ENCODE data around the gene GATA5. TPM values are rescaled to one million over a fixed set of nuclear protein-coding genes. Genes with fewer than 3 reads are reported as not detected.
"Not testable (repeated sequence)": the region's sequence is repeated elsewhere in the genome, so short reads cannot be mapped to it uniquely, and the experiment has no call there.

GATA5 gene
- total RNA-seq, 1 donor from 2014 or later = 0.48 TPM

DNA sequence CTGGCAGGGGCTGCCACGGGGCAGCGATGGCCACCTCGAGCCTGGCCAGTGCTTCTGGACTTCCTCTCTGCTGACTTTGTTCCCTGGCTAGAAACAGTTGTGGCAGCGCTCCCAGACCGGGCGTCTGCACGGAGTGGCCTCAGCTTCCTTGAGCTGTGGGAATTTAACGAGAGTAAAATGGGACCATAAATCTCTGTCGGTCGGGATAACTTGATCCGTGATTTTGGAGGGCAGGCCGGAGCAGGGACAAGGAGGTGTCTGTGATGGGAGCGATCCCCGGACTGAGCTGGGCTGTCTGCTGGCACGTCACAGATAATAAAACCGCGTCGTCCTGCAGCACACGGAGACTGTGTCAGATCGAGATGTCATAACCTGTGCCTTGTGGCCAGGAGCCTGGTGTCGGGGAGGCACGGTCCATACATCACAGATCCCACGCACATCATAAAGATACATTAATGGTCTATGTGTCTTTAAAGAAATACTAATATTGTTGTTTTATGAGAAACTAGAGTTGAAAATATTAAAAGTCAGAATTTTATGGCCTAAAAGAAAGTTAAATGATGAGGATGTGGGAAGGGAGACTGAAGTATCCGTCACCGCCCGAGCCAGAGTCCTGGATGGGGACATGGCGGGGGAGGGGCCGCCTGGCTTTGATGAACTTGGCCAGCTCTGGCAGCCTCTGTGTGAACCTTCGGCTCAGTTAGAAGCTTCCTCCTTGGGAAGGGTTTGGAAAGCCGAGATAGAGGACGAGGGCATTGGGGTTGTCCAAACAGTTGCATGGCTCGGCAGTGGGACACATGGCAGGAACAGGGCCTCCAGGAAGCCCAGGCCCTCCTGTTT is 41.9 kb downstream of the GATA5 start:
- peak; percentile 84 for DNase-seq (ENCODE audit: low spot score)

DNA sequence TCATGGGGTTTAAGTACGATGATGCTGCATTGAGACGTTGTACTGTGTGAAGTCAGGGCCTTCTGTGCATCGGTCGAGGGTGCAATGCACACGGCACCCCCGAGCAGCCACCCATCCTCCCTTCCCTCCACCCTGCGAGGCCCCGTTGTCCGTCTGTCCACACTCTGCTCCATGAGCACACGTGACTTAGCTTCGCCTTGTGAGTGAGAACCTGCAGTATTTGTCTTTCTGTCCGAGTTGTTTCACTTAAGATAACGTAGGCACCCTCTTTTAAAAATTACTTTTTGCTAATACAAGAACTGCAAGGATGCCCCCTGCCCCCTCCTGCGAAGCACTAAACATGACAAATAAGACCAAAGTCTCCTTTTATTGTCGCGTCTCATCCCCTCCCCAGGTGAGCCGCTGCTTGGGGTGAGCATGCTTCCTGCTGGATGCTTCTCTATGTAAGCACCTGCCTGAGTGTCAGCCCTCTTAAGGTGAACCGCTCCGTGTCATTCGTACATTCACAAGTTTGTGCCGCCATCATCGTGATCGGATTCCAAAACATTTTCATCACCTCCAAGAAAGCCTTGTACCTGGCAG is 44.8 kb downstream of the GATA5 start:
- no peak for DNase-seq (ENCODE audit: low spot score)

DNA sequence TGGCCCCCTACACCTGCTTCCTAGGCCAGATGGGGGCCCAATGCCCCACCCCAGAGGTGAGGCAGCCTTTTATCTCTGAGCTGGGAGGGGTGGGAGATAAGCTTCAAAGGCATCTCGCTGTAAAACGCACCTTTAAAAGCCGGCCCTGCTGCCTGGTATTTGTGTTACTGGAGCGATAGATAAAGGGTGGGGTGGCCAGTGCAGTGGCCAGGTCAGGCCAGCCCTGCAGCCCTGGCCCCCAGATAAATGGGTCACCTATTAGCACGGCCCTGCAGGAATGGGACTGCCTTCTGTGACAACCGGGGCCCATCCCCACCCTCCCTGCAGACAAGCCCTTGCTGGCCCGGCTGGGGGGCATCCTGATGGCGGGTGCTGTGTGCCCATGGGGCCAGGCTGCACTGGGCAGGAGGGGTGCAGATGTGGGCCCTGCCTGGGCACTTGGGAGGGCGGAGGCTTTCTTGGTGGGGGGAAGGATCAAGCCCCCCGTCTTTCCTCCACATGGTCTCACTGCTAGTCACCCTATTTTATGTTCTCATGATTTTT is 45.4 kb downstream of the GATA5 start:
- no peak for DNase-seq (ENCODE audit: low spot score)

DNA sequence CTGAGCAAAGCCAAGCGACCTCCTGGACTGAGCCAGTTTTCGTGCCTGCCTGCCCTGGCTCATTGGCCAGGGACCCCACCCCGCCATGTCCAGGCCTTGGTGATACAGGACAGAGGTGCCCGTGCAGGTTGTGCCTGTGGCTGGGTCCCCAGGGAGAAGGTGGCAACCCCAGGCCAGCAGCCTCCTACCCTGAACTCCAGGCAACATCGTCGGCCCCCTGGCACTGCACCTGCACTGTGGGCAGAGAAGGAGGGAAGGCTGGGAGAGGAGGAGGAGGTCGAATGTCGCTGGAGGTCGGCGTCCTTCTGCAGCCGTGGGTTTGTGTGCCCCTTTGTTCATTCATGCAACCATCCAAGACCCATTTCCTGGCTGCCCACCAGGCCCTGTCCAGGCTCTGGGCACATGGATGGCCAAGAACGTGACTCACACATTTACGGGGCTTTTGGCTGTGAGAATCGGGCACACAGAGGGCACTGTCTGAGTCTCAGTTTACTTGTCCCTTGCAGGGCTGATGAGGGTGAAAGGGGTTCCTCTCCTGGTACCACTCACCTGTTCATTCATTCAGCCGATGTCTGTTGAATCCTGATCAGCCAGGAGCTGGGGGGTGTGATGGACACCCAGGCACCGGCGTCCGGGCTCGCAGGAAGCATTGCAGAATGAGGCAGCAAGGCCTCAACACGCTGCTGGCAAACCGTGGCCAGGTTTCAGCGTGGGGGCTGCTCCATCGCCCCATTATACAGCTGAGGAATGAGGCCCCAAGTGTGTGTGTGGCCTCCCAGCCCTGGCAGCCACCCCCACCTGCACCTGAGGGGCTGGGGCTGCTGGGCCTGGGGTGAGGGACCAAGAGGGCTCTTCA is 46.1 kb downstream of the GATA5 start:
- DNase-seq (ENCODE audit: low spot score) = no peak

DNA sequence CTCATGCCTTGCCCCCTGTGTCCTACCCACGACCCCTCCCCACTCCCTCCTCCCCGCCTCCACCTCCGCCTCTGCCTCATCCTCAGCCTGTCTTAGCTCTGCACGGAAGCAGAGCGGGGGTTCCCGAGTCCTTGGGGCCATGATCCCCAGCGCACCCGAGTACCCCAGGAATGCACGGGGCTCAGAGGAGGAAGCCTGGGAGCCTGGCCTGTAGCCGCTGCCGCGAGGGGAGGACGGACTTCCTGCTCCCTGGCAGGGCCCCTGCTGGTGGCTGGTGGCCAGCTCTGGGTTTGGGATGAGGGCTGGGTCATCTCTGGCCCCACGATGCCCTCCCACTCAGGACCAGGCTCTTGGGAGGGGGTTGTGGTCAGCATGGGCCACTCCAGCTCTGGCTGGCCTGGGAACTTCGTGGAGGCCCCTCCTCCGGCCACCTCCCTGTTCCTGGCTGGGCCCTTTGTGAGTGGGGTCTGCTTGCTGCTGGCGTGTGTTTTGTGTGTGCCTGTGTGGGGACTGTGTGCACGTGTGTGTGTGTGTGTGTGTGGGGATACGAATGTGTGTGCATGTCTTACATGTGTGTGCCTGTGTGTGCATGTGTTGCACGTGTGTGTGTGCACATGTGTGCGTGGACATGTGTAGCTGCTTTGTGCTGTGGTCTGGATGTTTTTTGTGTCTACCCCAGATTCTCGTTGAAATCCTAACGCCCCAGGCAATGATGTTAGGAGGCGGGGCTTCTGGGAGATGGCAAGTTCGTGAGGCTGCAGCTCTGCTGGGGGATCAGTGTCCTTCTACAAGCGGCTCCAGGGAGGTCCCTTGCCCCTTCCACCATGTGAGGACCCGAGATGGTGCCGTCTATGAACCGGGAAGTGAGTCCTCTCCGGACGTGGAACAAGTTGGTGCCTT is 47.1 kb downstream of the GATA5 start:
- no peak for DNase-seq (ENCODE audit: low spot score)

DNA sequence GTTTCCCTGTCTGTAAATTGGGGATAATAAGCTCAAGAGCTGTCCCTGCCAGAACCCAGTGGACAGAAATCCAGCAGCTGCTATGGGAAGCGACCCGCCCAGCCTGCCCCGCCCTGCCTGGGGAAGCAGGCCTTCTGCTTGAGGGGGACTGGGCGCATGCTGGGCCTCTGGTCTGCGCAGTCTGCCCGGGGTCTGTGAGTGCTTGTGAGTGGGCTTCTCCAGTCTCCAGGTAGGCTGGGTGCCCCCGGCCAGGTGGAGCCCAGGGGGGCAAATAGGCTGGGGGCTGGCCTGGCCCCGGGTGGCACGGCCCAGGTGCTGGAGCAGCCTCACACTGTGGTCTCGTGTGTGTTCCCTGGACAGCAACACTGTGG is 47.8 kb downstream of the GATA5 start:
- DNase-seq (ENCODE audit: low spot score) = no peak

DNA sequence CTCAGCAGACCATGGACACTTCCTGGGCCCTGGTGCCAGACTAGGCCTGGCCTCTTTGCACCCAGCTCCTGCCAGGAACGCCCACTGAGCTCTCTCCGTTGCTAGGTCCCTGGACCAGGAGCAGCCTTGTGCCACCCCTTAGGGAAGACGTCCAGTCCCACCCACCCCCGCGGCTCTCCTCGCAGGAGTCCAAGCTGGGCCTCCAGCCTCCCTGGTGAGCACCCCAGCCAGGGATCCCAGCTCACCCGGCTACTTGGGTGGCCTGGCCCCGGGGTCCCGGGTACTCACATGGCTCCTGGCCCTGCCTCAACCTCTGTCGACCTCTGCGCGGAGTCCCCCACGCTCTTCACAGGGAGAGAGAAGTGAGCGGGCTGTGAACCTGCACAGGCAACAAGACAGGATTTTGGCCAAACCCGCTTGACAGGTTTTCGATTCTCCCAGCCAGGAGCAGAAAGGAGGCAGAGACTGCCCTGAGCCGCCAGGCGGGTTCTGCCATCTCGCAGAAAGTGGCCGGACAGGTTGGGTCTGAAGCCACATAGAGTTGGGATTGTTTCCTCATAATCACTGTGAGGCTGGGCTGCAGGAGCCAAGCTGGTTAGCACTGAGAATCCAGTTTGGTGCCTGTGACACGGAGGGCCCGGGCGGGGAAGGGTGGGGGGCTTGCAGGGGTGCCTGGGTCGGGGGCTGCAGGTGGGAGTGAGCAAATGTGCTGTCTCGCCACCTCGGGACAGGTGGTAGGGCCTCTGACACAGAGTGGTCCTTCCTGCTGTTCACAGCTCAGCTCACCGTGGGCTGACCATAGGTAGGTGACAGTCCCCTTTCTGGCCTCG is 48.4 kb downstream of the GATA5 start, which contains the start of gene RBBP8NL:
Gene RBBP8NL (minus strand): TSS at position 368 of the 830 bp plus-strand sequence. CDS start 7,892 bp downstream, outside the sequence.
- peak; percentile 82 for DNase-seq (ENCODE audit: low spot score)

DNA sequence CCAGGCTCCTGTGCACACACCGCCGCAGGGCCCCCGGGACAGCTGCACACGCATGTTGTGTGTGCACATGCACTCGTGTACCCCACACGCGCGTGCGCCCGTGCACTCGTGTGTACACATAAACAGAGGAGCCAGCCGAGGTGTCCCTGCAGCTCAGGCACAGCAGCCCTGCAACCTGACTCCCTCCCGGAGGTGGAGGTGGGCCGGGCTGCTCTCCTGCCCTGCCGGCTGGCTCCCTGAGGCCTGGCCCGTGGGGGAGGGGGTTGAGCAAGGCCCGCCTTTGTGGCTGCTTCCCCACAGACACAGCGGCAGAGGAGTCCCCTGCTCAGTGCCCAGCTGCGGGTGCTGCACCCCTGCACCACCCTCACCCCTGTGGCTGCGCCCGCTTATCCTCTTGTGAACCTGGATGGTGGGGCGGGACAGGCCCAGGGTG is 49.1 kb downstream of the GATA5 start:
- DNase-seq (ENCODE audit: low spot score) = peak; percentile 17

GRCh38 chr20:62426059-62426348 is 49.8 kb downstream of the GATA5 start:
- DNase-seq (ENCODE audit: low spot score) = not testable (repeated sequence)

DNA sequence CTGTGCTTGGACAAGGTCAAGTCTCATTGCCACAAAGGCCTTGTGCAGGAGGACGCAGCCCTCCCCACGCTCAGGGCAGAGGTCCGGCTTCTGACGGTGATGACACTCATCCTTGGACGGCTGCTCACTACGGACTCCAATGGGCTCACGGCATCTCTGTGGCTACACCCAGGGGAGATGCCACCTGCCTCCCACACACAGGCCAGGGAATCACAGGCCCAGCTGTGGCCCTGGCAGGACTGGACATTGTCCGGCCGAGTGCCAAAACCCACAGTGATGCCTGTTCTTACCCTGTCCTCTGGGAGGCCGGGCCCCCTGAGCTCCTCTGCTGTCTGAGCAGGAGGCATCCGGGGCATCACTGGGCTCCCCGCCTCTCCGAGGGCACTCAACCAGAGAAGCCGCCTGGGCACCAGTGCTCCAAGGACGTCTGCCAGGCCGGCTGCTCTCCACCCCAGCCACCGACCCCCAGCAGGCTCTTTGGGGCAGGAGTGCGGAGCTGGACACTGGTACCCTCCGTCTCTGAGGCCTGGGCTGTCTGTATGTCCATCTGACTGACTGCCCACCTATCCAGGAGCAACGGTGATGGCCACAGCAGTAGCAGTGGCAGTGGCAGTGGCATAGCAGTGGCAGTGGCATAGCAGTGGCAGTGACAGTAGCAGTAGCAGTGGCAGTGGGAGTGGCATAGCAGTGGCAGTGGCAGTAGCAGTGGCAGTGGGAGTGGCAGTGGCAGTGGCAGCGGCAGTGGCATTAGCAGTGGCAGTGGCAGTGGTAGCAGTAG is 50.3 kb downstream of the GATA5 start:
- DNase-seq (ENCODE audit: low spot score) = no peak

DNA sequence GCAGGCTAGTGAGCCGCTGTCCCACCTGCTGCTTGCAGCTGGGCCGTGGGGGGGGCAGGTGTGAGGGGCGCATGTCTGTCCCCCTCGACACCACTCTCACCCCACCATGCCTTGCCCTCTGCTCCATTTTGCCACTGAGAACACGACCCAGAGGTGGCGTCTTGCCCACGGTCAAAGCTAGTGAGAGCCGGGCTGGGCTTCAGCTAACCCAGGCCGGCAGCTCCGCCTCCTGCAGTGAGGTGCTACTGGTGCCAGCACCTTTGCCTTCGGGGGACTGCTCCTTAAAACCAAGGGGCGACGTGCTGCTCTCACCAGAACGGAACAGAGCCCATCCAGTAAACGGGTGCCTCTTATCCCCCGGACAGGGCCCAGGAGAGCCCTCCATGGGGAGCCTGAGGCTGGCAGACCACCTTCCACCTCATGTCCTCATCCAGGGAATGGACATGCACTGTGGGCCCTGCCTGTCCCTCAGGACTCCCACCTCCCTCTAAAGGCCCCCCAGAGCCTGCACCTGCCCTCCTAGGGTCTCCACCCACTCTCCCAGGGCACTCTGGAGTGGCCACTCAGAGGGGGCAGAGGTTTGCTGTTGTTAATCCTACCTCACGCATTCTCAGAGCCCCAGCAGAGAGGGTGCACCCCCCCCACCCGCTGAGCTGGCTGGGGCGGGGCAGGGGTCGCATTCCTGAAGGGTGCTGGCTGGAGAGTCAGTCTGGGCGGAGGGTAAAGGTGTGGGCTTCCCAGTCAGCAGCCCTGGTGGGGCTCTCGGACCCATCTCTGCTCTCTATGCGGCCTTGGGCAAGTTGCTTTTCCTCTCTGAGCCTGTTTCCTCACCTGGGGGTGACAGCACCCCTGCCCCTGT is 51.3 kb downstream of the GATA5 start:
- DNase-seq (ENCODE audit: low spot score) = no peak

DNA sequence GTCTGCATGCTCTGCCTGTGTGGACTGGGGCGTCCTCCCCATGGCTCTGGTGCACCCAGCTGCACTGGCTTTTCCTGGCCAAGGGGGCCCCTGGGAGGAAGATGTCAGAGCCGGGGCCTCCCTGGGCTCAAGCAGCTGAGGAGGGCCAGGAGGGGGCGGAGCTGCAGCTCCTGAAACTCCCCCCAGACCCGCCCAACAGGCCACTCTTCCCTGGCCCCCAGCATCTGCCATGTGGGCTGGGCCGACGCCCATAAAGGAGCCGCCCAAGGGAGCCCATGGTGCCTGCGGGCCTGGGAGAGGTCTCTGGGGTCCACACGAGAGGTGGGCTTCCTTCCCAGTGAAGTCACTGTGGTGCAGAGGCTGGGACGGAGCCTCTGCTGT is 52.5 kb downstream of the GATA5 start:
- no peak for DNase-seq (ENCODE audit: low spot score)

GRCh38 chr20:62422636-62423325 is 53.0 kb downstream of the GATA5 start:
- DNase-seq (ENCODE audit: low spot score) = no peak

DNA sequence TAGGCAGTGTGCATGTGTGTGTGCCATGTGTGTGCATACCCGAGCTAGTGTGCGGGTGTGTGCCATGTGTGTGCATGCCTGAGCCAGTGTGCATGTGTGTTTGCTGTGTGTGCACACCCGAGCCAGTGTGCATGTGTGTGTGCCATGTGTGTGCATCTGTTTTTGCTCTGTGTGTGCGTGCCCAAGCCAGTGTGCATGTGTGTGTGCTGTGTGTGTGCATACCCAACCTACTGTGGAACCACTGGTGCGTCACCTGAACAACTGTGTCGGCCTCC is 54.1 kb downstream of the GATA5 start:
- DNase-seq (ENCODE audit: low spot score) = no peak

GRCh38 chr20:62420846-62421715 is 54.7 kb downstream of the GATA5 start:
- no peak for DNase-seq (ENCODE audit: low spot score)

DNA sequence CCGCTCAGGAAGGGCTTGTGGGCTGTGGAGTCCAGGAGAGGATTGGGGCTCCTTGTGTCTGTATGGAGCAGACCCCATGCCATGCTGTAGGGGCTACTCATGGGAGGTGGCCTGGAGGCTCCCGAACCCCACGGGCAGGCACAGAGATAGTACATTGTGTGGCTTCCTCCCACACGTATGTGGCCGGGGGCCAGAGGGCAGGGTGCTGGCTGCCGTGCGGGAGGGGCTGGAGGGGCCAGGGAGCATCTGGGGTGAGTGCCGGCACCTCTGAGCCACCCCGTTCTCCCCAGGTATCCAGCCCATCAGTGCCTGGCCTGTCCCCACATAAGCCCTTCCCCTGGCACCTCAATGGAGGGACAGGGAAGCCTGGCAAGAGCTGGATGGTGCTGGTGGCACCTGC is 56.0 kb downstream of the GATA5 start:
- no peak for DNase-seq (ENCODE audit: low spot score)
